ENCODE measurements around the gene IFIT1B. TPM values are rescaled to one million over a fixed set of nuclear protein-coding genes. Genes with fewer than 3 reads are reported as not detected.
A peak's percentile ranks its signal among the peaks of the same experiment; 100 is the strongest.

The IFIT1B gene
- total and polyA plus RNA-seq, 10 of the 15 experiments (the other 5 are each of a cell fraction or from before 2014, with no cell fraction given): 0.04 TPM; not detected in 9

DNA sequence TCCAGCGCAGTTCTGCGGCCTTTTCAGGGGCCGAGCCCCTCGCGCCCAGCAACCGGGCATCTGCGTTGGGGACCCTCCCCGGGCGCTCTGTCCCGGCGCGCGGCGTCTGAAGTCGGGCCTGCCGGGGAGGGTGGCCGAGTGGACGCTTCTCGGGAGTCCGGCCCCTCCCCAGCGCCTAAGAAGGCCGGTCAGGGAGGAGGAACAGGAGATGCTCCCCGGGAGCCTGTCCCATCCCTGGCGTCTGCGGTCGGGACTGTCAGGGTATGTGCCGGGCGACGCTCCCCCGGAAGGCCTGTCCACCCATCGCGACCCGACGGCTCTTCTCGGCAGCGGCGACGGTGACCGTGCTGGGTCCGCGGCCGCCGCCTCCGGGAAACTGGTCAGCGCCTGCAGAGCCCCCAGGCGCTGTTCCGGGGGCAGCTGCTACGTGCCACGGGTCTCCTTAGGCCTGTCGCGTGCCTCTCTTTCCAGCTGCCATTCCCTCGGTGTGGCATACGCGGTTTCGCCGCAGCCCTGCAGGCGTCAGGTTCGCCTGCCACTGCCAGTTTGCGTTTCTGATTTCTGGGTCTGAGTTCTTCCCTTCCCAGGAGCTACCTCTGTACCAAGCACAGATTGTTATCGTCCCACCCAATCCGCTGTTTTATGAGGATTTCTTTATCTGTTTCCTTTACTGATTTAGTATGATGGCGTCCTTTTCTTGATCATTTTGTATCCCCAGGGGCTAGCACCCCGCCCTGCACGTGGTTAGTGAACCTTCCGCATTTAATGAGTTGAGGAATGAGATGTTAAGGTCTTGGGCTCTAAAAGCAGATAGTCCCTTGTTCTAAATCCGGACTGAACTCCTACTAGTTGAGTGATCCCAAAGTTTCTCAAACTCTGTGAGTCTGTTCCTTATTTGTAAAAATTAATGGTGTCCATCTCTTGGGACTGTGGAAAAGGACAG, 37.3 kb downstream of the IFIT1B start (continued):
- TF ChIP-seq, protein P1, sequence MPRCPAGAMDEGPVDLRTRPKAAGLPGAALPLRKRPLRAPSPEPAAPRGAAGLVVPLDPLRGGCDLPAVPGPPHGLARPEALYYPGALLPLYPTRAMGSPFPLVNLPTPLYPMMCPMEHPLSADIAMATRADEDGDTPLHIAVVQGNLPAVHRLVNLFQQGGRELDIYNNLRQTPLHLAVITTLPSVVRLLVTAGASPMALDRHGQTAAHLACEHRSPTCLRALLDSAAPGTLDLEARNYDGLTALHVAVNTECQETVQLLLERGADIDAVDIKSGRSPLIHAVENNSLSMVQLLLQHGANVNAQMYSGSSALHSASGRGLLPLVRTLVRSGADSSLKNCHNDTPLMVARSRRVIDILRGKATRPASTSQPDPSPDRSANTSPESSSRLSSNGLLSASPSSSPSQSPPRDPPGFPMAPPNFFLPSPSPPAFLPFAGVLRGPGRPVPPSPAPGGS (IDR thresholded peaks at IDR 0.05; ENCODE audit: borderline replicate concordance, insufficient read depth, low read depth, low read length, poor library complexity, severe bottlenecking): no peak
- TF ChIP-seq HDAC6 (IDR thresholded peaks at IDR 0.05; ENCODE audit: unreplicated experiment) (no peak), CREB1 (IDR thresholded peaks at IDR 0.05; ENCODE audit: low read depth) (no peak), EZH2 (IDR thresholded peaks at IDR 0.05; ENCODE audit: borderline replicate concordance, control insufficient read depth, low read depth, low read length) (no peak), KDM1A (IDR thresholded peaks at IDR 0.05; ENCODE audit: borderline replicate concordance) (no peak), CBFB (IDR thresholded peaks at IDR 0.05; ENCODE audit: low read depth) (no peak), RUNX3 (IDR thresholded peaks at IDR 0.05; ENCODE audit: low read length) (peak; percentile 71), MEF2B (IDR thresholded peaks at IDR 0.05; ENCODE audit: partially characterized antibody, poor library complexity, severe bottlenecking) (peak; percentile 81), SREBF1 (IDR thresholded peaks at IDR 0.05; ENCODE audit: low read length) (no peak)
- TF ChIP-seq, protein P2, sequence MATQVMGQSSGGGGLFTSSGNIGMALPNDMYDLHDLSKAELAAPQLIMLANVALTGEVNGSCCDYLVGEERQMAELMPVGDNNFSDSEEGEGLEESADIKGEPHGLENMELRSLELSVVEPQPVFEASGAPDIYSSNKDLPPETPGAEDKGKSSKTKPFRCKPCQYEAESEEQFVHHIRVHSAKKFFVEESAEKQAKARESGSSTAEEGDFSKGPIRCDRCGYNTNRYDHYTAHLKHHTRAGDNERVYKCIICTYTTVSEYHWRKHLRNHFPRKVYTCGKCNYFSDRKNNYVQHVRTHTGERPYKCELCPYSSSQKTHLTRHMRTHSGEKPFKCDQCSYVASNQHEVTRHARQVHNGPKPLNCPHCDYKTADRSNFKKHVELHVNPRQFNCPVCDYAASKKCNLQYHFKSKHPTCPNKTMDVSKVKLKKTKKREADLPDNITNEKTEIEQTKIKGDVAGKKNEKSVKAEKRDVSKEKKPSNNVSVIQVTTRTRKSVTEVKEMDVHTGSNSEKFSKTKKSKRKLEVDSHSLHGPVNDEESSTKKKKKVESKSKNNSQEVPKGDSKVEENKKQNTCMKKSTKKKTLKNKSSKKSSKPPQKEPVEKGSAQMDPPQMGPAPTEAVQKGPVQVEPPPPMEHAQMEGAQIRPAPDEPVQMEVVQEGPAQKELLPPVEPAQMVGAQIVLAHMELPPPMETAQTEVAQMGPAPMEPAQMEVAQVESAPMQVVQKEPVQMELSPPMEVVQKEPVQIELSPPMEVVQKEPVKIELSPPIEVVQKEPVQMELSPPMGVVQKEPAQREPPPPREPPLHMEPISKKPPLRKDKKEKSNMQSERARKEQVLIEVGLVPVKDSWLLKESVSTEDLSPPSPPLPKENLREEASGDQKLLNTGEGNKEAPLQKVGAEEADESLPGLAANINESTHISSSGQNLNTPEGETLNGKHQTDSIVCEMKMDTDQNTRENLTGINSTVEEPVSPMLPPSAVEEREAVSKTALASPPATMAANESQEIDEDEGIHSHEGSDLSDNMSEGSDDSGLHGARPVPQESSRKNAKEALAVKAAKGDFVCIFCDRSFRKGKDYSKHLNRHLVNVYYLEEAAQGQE (IDR thresholded peaks at IDR 0.05; ENCODE audit: low read depth, low read length): no peak
- TF ChIP-seq, protein P3, sequence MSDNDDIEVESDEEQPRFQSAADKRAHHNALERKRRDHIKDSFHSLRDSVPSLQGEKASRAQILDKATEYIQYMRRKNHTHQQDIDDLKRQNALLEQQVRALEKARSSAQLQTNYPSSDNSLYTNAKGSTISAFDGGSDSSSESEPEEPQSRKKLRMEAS (IDR thresholded peaks at IDR 0.05; ENCODE audit: low read depth, low read length): peak; percentile 91
- TF ChIP-seq, protein P4, sequence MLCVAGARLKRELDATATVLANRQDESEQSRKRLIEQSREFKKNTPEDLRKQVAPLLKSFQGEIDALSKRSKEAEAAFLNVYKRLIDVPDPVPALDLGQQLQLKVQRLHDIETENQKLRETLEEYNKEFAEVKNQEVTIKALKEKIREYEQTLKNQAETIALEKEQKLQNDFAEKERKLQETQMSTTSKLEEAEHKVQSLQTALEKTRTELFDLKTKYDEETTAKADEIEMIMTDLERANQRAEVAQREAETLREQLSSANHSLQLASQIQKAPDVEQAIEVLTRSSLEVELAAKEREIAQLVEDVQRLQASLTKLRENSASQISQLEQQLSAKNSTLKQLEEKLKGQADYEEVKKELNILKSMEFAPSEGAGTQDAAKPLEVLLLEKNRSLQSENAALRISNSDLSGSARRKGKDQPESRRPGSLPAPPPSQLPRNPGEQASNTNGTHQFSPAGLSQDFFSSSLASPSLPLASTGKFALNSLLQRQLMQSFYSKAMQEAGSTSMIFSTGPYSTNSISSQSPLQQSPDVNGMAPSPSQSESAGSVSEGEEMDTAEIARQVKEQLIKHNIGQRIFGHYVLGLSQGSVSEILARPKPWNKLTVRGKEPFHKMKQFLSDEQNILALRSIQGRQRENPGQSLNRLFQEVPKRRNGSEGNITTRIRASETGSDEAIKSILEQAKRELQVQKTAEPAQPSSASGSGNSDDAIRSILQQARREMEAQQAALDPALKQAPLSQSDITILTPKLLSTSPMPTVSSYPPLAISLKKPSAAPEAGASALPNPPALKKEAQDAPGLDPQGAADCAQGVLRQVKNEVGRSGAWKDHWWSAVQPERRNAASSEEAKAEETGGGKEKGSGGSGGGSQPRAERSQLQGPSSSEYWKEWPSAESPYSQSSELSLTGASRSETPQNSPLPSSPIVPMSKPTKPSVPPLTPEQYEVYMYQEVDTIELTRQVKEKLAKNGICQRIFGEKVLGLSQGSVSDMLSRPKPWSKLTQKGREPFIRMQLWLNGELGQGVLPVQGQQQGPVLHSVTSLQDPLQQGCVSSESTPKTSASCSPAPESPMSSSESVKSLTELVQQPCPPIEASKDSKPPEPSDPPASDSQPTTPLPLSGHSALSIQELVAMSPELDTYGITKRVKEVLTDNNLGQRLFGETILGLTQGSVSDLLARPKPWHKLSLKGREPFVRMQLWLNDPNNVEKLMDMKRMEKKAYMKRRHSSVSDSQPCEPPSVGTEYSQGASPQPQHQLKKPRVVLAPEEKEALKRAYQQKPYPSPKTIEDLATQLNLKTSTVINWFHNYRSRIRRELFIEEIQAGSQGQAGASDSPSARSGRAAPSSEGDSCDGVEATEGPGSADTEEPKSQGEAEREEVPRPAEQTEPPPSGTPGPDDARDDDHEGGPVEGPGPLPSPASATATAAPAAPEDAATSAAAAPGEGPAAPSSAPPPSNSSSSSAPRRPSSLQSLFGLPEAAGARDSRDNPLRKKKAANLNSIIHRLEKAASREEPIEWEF (IDR thresholded peaks at IDR 0.05; ENCODE audit: insufficient replicate concordance, low read depth, low read length): no peak
- TF ChIP-seq, protein P5, sequence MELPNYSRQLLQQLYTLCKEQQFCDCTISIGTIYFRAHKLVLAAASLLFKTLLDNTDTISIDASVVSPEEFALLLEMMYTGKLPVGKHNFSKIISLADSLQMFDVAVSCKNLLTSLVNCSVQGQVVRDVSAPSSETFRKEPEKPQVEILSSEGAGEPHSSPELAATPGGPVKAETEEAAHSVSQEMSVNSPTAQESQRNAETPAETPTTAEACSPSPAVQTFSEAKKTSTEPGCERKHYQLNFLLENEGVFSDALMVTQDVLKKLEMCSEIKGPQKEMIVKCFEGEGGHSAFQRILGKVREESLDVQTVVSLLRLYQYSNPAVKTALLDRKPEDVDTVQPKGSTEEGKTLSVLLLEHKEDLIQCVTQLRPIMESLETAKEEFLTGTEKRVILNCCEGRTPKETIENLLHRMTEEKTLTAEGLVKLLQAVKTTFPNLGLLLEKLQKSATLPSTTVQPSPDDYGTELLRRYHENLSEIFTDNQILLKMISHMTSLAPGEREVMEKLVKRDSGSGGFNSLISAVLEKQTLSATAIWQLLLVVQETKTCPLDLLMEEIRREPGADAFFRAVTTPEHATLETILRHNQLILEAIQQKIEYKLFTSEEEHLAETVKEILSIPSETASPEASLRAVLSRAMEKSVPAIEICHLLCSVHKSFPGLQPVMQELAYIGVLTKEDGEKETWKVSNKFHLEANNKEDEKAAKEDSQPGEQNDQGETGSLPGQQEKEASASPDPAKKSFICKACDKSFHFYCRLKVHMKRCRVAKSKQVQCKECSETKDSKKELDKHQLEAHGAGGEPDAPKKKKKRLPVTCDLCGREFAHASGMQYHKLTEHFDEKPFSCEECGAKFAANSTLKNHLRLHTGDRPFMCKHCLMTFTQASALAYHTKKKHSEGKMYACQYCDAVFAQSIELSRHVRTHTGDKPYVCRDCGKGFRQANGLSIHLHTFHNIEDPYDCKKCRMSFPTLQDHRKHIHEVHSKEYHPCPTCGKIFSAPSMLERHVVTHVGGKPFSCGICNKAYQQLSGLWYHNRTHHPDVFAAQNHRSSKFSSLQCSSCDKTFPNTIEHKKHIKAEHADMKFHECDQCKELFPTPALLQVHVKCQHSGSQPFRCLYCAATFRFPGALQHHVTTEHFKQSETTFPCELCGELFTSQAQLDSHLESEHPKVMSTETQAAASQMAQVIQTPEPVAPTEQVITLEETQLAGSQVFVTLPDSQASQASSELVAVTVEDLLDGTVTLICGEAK (IDR thresholded peaks at IDR 0.05; ENCODE audit: borderline replicate concordance): no peak
